ENCODE measurements around the gene TSTD1. TPM values are rescaled to one million over a fixed set of nuclear protein-coding genes. Genes with fewer than 3 reads are reported as not detected.
A peak's percentile ranks its signal among the peaks of the same experiment; 100 is the strongest.

TSTD1 gene, protein sequence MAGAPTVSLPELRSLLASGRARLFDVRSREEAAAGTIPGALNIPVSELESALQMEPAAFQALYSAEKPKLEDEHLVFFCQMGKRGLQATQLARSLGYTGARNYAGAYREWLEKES
- not detected for polyA plus RNA-seq (2013, experiment 1 of 2; ENCODE audit: insufficient read length)
- 1.5 TPM for polyA plus RNA-seq (2013, experiment 2 of 2; ENCODE audit: insufficient read length)

DNA sequence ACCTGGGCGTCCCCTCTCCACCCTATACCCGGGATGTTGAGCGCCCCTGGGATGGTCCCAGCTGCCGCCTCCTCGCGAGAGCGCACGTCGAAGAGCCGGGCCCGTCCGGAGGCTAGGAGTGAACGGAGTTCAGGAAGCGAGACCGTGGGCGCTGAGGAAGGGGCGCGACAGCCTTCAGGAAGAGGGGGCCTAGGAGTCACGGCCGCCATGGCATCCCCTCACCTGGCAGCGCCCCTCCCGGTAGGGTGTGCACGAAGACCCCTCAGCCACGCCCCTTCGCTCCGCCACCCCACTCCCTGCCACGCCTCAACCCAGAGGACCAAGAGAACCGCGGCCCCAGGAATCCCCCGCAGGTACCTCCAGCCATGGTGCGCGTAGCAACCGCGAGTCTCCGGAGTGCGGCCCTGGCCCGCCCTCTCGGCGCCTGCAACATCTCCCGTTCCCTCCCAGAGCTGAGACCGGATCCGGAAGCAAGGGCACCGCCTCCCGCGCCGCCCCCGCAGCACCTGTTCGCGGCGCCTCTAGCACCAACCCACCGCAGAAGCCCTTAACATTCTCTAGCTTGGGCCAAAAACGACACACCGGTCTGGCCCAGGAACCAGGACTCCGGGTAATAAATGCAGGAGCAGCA, at the start of gene TSTD1:
Gene TSTD1, minus strand, starts transcription at position 442 of the 631 bp plus-strand sequence. Its CDS starts 75 bp downstream, at position 367.
- no peak for DNase-seq

DNA sequence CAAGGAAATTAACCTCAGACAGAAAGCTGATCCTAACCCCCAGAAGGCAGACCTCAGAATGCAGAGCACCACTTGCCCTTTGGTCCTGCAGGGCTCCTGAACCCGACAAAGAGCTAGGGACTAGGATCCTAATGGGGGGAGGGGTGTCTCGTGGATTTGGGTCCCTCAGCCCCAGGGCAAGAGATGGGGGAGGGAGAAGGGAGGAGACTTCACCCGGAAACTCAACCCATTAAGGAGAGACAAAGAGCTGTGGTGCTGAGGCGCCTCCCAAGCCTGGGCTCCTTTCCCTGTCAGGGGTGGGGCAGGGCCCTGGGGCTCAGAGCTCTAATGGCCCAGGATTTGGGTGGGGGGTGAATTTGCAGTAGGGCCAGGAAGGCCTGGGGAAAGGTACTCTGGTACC, 47.7 kb upstream of the TSTD1 start:
- DNase-seq: no peak

DNA sequence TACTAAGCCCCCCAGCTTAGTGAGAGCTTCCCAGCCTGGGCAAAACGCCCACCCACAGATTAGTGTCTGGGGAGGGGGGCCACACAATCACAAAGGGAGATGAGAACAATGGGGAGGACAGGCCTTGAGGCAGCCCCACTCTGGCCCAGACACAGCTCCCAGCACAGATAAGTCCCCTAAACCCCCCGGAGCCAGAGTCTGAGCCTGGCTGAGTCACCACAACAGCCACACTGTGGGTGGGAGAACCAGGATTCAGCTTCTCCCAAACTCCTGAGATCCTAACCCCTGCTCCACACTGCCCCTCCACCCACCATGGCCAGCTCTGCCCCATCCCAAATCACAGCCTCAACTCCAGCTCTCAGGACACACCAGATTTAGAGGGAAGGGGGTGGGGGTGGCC, 46.4 kb upstream of the TSTD1 start:
- DNase-seq: peak; percentile 56

DNA sequence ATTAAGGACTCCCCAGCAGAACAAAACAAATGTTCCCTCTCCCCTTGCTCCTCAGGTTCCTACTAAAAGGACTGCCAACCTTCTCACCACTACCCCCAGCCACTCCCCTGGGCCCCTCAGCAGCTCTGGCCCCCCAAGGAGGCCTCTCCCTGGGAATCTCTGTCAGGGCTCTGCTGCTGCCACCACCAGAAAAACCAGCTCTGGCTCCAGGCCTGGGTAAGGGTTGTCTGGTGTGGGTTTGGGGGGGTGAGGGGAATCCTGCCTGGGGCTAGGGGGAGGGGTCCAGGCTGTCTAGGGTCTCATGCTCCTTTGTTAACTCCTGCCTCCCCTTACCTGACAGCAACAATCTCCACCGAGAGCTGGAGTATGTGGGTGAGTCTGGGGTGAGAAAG, 45.8 kb upstream of the TSTD1 start:
- no peak for DNase-seq

DNA sequence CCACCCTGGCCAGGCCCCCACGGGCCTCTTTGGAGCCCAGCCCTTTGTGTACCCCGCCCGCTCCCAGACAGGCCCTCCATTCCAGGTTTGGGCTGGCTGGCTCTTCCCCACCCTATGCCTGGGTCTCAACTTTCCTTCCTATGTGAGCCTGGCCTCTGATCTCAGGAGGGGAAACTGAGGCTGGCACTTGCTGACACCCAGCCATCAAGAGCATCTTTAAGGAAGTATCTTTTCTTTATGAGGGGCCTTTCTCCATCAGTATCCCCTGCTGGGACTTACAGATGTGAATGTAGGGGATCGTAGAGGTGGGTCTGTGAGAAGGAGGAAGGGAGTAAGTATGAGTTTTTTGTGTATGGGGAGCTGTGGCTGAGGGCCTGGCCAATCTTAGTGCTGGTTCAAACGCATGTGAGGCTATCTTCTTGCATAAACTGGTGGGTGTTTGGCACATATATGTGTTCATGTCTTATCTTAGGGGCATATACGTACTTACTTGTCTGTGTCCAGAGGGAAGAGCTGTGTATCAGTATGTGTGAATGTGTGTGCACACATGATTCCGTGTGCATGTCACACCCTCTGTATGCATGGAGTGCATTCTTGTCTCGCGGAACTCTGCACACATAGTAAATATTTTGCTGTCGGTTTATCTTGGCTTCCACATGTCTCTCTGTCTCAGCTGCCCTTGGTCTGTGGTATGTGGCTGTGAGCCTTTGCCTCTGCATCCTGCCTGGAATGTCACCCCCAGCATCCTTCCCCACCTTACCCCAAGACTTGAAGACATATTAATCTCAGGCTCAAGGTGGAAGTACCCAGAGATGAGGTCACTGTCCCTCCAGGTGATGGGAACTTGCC, 45.2 kb upstream of the TSTD1 start:
- DNase-seq: peak; percentile 42

DNA sequence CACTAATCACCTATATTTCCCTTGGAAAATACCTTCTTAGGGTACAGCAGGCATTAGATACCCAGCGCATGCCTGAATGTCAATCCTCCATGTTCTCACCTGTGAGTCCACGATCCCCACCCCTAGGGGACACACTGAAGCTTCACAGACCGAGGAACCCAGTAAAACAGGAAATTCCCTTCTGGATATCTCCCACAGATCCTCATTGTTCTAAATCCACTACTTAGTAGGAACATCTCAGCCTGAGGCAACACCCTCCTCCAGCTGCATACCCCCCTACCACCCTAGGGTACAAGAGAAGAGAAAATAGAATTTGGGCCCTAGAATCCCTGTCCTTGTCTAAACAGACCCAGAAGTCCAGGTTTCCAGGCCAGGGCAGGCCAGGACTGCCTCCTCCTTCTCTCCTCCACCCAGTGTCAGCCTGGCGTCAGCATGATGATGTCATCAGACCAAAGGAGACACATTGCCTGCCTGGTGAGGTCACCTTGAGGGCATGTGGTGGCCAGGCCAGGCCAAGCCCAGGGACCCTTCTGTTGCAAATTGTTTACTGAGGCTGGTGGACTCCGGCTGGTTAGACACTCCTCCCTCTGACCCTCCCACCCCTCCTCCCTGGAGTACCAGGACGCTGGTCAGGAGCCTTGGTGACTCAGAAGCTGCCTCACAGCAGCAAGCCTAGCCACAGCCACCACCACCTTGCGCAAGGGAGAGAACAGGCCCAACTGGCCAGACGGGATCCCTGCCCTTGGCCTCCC, 44.4 kb upstream of the TSTD1 start:
- DNase-seq: peak; percentile 87

DNA sequence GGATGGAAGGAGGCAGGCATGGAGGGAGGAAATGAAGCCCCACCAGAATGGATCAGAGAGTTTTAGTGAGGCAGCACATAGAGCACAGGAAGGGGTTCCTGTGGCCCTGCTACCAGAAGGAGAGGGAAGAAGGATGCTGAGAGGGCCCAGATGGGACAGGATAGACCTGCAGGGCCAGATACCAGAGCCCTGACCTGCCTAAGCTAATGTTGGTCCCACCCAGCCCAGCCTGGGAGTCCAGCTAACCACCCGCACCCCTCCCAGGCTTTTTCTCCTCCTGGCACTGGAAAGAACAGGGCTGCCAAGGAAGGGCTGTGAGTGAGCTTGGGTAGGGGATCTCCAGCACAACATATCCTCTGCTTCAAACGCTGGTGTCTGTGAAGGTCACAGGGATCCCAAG, 43.7 kb upstream of the TSTD1 start:
- DNase-seq: no peak

DNA sequence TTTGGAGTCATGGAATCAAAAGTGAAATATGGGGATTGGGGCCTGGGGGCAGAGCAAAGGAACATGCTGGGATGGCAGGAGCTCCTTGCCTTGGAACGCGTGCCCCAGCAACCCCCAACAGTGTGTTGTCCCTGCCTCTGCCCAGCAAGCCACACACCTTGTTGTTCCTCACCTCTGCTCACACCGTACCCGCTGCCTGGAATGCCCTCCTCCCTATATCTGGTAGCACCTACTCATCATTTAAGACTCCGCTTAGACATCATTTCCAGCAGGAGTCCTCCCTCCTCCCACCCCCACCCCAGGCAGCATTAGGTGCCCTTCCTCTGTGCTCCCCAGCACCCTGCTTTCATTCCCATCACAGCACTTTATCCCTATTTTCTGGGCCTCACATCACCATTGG, 42.8 kb upstream of the TSTD1 start:
- DNase-seq: no peak

DNA sequence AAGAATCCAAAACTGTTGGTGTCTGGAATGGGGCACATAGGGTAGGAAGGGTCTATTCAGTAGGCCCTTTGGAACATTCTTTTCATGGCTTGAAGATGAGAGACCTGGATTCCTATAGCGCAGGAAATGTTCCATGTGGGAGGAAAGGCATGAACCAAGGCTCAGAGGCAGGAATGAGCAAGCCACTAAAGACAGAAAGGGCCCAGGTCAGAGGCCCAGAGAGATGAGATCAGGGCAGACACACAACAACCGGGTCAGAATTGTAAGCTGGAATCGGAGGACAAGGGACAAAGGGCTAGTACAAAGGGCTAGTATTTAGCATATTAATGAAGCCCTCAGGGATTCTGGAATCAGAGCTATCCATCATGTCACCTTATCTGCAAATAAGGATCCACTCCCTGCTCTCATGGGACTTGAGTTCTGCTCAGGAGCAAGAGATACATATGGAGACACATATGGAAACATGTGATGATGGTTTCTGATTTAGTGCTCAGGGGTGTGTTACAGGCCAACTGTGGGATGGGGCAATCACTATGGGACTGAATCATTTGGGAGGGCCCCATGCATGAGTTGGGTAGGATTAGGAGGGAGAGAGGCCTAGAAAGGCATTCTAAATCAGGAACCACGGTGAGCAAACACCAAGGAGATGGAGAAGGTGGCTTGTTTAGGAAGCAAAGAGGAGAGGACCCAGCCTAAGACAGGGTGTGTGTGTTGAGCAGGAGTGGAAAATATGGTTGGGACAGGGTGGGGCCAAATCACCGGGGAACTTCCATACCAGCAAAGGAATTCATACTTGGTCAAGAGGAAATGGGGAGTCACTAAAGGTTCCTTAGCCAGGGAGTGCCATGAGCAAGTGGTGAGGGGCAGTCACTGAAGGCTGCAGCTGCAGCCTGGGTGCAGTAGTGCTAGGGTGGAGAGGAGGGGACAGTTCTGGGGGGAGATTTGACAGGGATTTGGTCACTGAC, 42.0 kb upstream of the TSTD1 start:
- DNase-seq: peak; percentile 53

DNA sequence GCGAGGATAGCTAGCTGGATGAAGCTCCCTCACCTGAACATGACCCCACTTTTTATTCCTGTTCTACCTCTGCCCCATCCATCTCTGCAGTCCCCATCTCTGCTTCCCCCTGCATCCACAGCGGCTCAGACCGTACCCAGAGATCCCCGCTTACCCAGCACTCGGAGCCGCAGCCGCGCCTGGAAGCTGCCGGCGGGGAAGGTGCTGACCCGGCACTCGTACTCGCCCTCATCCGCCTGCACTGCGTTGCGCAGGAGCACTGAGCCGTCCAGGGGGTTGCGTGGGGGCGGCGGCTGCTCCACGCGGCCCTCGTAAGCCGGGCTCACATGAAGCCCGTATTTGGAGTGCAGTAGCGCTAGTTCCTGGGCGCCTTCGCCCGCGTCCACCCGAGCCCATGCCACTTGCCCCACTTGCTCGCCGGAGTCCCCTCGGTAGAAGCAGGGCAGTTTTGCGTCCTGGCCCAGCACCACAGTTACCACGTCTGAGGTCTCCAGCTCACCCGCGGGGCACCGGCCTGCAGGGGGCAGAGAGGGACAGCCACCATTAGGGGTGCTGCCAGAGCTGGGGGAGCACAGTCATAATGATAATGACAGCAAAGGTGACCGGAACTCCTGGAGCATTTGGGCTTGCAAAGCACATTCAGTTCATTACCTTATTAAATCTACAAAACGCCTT, 40.8 kb upstream of the TSTD1 start:
- no peak for DNase-seq

DNA sequence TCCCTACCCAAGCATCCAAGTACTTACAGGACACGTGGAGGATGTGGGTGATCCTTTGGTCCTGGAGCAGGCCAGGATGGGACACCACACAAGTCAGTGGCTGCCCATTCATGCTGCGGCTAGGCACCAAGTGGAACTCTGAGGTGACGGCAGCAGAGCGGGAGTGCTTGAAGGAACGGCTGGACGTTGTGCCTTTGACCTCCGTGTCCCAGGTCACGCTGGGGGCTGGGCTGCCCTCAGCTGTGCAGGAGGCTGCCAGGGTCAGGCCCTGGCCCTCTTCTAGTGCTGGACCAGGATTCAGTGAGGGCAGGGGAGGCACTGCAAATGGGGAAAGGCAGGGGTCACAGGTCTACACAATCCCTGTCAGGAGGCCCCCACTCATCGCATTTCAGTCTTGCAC, 38.7 kb upstream of the TSTD1 start:
- no peak for DNase-seq

DNA sequence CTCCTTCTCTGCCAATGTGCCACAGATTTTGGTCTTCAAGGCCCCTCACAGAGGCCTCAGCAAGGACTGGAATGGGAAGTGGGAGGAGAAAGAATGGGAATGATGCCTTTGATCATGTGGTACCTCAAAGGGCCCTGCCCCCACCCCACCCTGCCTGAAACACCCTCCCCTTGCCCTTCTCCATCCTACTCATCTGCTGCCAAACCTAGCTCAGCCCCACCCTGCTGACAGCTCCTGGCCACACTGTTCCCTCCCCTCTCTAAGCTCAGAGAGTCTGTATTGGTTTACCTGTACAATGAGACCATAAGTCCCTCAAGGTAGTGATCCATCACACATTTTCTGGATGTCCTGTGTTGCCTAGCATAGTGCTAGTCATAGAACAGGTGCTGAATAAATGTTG, 37.6 kb upstream of the TSTD1 start:
- no peak for DNase-seq

DNA sequence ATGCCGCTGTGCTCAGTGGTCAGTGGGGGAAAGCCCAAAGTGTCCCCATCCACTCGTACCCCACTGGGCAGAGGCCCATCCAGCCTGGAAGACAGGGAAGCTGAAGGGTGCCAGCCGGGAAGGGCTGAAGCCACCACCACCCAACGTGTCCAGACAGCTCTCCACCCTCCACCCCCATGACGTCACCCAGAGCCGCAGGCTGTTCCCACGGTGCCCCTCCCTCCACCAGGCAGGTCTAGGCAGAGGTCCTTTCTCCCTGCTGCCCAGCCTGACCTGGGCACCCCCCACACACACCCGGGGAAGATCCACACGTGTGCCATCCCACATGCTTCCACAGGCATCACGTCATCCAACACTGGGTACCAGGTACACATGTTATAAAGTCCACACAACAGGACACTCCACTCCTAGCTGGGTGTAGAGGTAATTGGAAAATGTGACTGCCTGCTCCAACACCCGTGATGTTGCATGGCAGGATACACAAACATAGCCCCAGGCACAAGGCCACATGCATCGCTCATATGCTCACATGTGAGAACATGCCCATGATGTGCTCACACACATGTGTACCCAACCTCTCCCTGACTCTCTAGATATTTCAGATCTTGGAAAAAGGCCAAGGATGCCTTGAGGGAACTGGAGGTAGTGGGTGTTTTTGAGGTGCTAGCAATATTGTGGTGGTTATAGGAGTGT, 36.1 kb upstream of the TSTD1 start:
- DNase-seq: no peak

DNA sequence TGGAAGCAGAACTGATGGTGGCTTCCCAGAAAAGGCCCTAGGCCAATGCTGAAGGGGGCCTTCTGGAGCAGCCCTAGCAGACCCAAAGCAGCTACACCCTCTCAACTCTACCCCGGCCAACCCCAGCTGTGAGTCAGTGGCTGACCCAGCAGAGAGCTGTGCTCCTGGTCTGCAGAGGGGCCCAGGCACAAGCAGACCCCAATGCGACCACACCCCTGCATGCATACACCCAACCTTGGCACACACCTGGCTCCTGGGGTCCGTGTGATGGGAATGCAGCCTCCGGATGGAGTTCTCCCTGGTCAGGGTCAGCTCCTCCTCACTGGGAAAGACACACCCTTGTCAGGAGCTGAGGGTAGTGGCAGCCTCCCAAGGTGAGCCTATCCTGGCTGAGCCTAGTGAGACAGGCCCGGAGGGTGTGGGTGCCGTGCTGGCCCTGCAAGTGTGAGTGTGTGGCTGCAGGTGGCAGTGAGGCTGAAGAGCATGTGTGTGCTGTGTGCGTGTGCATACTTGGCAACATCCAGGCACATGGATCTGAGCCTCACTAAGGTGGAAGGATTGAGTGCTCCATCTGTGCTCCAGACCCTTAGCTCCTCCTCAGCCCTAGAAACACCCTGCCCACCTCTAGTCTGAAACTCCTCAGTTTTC, 34.8 kb upstream of the TSTD1 start:
- no peak for DNase-seq

DNA sequence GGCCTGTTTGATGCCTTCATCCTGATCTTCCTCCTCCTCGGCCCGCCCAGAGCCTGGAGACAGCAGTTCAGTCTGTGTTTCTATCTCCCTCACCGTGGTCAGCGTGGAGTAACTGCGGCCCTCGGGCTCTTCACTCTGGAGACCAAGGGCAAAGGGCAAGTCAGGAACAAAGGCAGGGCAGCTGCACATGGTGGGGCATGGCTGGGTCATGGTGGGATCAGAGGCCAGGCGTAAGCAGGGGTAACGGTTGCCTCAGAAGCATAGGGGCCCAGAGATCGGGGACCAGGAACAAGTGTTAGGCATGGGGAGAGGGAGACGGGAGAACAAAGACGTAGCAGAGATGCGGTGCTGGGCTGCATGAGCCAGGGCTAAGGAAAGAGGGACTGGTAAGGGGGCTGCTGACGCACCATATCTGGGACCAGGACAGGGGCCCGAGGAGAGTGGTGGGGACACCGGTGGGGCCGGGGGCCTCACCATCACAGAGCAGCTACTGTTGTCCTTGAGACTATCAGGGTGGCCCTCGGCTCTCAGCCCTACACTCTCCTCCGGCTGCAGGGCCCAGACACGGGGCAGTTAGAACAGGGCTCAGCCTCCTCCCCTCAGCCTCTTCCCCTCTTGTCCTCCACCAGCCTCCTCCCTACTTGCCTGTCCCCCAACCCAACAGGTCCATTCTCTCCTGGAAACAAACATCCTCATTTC, 34.1 kb upstream of the TSTD1 start:
- no peak for DNase-seq

DNA sequence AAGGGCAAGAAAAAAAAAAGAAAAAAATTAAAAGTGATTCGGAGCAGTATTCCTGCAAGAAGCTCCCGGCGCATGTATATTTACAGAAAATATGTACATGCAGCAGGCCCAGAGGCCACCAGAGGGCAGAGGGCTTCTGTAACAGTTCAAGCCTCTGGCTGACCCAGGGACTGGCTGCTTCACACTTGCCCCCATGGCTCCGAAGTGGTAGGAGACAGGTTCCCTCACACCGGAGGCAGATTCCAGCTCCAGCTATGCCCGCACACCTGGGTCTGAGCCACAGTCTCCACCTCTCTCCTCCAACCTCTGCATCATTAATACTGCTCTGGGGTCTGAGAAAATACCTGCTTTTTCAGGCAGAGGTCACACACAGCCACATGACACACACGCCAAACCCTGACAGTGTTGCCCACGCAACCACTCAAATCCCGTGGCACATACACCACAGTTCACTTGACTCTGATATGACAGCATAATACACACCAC, 33.2 kb upstream of the TSTD1 start:
- DNase-seq: peak; percentile 60

DNA sequence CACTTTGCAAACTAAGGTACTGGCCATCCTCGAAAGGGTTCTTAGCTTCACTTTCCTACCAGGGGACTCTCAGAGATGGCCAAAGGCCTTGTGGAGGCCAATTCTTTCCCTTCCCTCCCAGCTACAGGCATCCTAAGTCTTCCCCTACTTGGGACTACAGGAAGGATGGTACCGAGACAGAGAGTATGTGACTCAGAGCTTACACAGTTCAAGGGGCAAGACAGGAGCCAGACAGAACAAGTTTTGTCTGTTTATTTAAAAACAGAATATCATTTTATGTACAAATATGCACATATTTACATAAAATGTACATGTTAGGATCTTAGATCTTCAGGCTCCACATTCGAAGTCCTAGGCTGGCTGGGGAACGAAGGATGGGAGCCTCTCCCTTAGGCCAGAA, 32.0 kb upstream of the TSTD1 start:
- DNase-seq: no peak

DNA sequence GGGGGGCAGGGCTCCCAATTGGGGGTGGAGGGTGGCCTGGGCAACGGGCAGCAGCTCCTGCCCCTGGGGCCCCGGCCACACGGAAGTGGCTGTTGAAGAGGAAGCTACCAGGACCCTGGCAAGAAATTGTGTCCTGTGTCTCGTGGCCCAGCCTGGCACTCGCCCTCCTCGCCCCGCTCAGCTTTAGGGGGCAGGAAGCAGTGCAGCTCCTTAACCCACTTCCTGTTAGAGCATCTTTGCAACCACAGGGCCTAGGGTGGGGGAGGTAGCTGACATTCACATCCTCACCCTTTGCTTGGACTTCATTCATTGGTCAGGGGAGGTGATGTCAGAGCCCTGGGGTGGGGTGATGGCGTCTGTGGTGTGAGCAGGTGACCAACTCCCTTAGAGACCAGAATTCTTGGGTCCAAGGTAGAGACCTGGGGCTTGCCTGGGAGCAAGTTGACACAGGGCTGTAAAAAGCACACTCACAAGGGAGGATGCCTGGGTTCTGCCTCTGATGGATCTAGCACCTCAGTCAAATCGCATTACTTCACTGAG, 31.0 kb upstream of the TSTD1 start, which contains the start of gene ARHGAP30:
Gene ARHGAP30, minus strand, starts transcription at position 161 of the 540 bp plus-strand sequence. CDS start 267 bp downstream, outside the sequence.
- DNase-seq: no peak

DNA sequence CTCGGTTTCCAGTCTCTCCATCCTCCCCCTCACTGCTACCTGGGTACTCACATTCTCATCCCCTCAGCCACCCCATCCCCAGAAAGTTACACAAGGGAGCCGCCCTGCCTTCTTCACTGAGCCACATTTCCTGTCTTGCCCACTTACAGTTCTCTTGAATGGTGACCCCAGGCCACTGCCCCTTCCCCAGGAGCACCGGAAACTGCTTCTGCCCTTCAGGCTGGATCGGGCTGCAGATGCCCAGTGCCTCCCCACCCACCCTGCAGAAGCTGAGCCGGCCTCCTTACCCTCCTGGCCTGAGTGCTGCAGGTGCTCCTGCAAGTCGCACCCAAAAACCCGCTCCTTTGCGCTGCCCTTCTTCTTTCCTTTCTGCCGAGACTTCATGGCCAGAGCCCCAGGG, 30.5 kb upstream of the TSTD1 start:
- DNase-seq: no peak

Measured in fibroblast of skin of scalp (primary cell).